ENCODE results near the gene GMDS.

GMDS gene

GRCh38 chr6:1663511-1663910 is 581.9 kb downstream of the GMDS start:
- no peak for DNase-seq

- DNase-seq = no peak
Measured at GRCh38 chr6:1662534-1662933, 582.9 kb downstream of the GMDS start.

GRCh38 chr6:1659816-1660215 is 585.6 kb downstream of the GMDS start:
- DNase-seq = no peak

- no peak for DNase-seq
Measured at GRCh38 chr6:1658212-1659005, 587.0 kb downstream of the GMDS start.

GRCh38 chr6:1657771-1658165 is 587.6 kb downstream of the GMDS start:
- DNase-seq = no peak

GRCh38 chr6:1657116-1657770 is 588.2 kb downstream of the GMDS start:
- DNase-seq = no peak

- DNase-seq = no peak
Measured at GRCh38 chr6:1654054-1654453, 591.4 kb downstream of the GMDS start.

GRCh38 chr6:1652842-1653241 is 592.6 kb downstream of the GMDS start:
- DNase-seq = no peak

- DNase-seq = no peak
Measured at GRCh38 chr6:1651362-1651761, 594.0 kb downstream of the GMDS start.

GRCh38 chr6:1645466-1646185 is 599.8 kb downstream of the GMDS start:
- DNase-seq = no peak

GRCh38 chr6:1644516-1645060 is 600.8 kb downstream of the GMDS start:
- no peak for DNase-seq

- no peak for DNase-seq
Measured at GRCh38 chr6:1643830-1644445, 601.5 kb downstream of the GMDS start.

GRCh38 chr6:1643111-1643510 is 602.3 kb downstream of the GMDS start:
- no peak for DNase-seq

- no peak for DNase-seq
Measured at GRCh38 chr6:1641343-1641885, 604.0 kb downstream of the GMDS start.

- no peak for DNase-seq
Measured at GRCh38 chr6:1640476-1640875, 604.9 kb downstream of the GMDS start.

GRCh38 chr6:1639430-1639829 is 606.0 kb downstream of the GMDS start:
- no peak for DNase-seq

- no peak for DNase-seq
Measured at GRCh38 chr6:1636971-1637871, 608.2 kb downstream of the GMDS start.

- no peak for DNase-seq
Measured at GRCh38 chr6:1636272-1636825, 609.1 kb downstream of the GMDS start.

- no peak for DNase-seq
Measured at GRCh38 chr6:1635305-1636010, 609.9 kb downstream of the GMDS start.

- no peak for DNase-seq
Measured at GRCh38 chr6:1634081-1634480, 611.3 kb downstream of the GMDS start.

Measured in activated T-cell treated with anti-CD3 and anti-CD28 coated beads, Interleukin-2, amount 50 U/mL, for 48 hours (primary cell).